ENCODE measurements around the gene TYSND1.

DNA sequence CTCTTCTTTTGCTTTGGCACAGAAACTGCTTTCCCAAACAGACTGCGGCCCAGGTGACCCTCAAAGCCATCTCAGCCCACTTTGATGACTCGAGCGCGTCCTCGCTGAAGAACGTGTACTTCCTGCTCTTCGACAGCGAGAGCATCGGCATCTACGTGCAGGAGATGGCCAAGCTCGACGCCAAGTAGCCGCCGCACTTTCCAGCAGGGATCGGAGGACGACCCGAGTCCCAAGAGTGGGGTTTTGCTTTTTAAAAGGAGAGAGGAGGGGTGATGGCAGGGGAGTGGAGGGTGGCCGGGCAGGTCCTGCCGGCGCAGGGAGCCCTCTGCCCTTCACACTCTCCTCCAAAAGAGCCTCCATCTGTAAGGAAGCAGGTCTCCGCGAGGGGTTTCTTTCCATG, 35.0 kb downstream of the TYSND1 start:
- TF ChIP-seq, protein P1, sequence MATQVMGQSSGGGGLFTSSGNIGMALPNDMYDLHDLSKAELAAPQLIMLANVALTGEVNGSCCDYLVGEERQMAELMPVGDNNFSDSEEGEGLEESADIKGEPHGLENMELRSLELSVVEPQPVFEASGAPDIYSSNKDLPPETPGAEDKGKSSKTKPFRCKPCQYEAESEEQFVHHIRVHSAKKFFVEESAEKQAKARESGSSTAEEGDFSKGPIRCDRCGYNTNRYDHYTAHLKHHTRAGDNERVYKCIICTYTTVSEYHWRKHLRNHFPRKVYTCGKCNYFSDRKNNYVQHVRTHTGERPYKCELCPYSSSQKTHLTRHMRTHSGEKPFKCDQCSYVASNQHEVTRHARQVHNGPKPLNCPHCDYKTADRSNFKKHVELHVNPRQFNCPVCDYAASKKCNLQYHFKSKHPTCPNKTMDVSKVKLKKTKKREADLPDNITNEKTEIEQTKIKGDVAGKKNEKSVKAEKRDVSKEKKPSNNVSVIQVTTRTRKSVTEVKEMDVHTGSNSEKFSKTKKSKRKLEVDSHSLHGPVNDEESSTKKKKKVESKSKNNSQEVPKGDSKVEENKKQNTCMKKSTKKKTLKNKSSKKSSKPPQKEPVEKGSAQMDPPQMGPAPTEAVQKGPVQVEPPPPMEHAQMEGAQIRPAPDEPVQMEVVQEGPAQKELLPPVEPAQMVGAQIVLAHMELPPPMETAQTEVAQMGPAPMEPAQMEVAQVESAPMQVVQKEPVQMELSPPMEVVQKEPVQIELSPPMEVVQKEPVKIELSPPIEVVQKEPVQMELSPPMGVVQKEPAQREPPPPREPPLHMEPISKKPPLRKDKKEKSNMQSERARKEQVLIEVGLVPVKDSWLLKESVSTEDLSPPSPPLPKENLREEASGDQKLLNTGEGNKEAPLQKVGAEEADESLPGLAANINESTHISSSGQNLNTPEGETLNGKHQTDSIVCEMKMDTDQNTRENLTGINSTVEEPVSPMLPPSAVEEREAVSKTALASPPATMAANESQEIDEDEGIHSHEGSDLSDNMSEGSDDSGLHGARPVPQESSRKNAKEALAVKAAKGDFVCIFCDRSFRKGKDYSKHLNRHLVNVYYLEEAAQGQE (IDR thresholded peaks at IDR 0.05) = no peak
- no peak for TF ChIP-seq RCOR1 (IDR thresholded peaks at IDR 0.05; ENCODE audit: low read depth, low read length)

All from A549 (cell line).